Adrenal gland (tissue), 5 donors: ENCODE measurements around the gene ASB10.

Experiments
- POLR2A ChIP-seq, 2 donors: fragments of 450-650 bp; IDR thresholded peaks; one replicate each; pipeline ENCODE4 v1.6.1; 2017; ENCODE audit warnings: antibody characterized with exemption in 2 of 2, mild to moderate bottlenecking in 2 of 2, moderate library complexity in 1 of 2
- TF ChIP-seq, protein P1 (sequence below), 6 experiments: fragments of 450-650 bp in 4 of 6; fragments of 200-600 bp in 2 of 6; sonication (generic) in 1 of 6; IDR thresholded peaks; 1 replicate in 5 of 6; 2 replicates in 1 of 6; pipeline versions ENCODE4 v1.5.1 to v1.8.0; 2016 to 2021; ENCODE audit warnings: antibody characterized with exemption in 6 of 6, mild to moderate bottlenecking in 2 of 6, moderate library complexity in 1 of 6
- donor health status: DM: no; HTN: no; CAD: no.

DNA sequence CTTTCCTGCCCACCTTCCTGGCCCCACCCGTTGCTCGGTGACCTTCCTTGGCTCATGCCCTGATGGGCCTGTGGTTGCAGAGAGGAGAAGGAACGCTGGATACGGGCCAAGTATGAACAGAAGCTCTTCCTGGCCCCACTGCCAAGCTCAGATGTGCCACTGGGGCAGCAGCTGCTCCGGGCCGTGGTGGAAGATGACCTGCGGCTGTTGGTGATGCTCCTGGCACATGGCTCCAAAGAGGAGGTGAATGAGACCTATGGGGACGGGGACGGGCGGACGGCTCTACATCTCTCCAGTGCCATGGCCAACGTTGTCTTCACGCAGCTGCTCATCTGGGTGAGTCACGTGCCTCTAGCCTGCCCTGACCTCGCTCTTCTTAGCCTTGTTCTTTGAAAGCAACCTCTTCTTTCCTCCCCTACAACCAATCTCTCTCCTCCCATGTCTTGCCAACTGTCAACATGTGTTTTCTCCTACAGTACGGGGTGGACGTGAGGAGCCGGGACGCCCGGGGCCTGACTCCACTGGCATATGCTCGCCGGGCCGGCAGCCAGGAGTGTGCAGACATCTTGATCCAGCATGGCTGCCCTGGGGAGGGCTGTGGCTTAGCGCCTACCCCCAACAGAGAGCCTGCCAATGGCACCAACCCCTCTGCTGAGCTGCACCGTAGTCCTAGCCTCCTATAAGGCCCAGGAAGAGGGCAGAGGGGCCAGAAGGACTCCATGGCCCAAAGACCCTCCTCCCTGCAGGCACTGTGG, 43.6 kb downstream of the ASB10 start:
- TF ChIP-seq, protein P1, sequence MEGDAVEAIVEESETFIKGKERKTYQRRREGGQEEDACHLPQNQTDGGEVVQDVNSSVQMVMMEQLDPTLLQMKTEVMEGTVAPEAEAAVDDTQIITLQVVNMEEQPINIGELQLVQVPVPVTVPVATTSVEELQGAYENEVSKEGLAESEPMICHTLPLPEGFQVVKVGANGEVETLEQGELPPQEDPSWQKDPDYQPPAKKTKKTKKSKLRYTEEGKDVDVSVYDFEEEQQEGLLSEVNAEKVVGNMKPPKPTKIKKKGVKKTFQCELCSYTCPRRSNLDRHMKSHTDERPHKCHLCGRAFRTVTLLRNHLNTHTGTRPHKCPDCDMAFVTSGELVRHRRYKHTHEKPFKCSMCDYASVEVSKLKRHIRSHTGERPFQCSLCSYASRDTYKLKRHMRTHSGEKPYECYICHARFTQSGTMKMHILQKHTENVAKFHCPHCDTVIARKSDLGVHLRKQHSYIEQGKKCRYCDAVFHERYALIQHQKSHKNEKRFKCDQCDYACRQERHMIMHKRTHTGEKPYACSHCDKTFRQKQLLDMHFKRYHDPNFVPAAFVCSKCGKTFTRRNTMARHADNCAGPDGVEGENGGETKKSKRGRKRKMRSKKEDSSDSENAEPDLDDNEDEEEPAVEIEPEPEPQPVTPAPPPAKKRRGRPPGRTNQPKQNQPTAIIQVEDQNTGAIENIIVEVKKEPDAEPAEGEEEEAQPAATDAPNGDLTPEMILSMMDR (IDR thresholded peaks at IDR 0.05), result no peak
- TF ChIP-seq POLR2A (IDR thresholded peaks at IDR 0.05), result no peak
